MCF 10A (cell line): Measurements from ENCODE around the gene MRAP. TPM values are rescaled to one million over a fixed set of nuclear protein-coding genes. Genes with fewer than 3 reads are reported as not detected.

ENCODE experiments used
- BruUV-seq: library from RNA; stranded (reverse); fragments of 400-500 nt; replicated peaks from 2 replicates; lab custom pipeline; 2021; lab: Mats Ljungman, UMichigan
- CTCF ChIA-PET: fragments of 300-600 bp; sonication (Branson Sonifier 250); formaldehyde crosslinking; extraction: SDS; loops from one replicate; lab custom pipeline; 2021; ENCODE audit warnings: antibody characterized with exemption, inconsistent platforms; lab: Yijun Ruan, JAX
- POLR2A ChIA-PET: fragments of 300-600, 350-650 bp; sonication (Branson Sonifier 250); formaldehyde crosslinking; extraction: SDS; loops from one replicate; lab custom pipeline; 2020; ENCODE audit warnings: antibody characterized with exemption, inconsistent platforms; lab: Yijun Ruan, JAX
- DNase-seq: peaks from one replicate; pipeline ENCODE4 v3.0.0-alpha.2; 2018; ENCODE audit not compliant: unreplicated experiment
- H3K27ac Mint-ChIP-seq: one replicate; pipeline ENCODE4 v1.8.0; 2022; ENCODE audit warnings: mild to moderate bottlenecking, low read depth, mixed read lengths; ENCODE audit not compliant: unreplicated experiment
- H3K27me3 Mint-ChIP-seq: one replicate; pipeline ENCODE4 v1.8.0; 2022; ENCODE audit warnings: mixed read lengths; ENCODE audit not compliant: insufficient read depth, unreplicated experiment
- H3K36me3 Mint-ChIP-seq: one replicate; pipeline ENCODE4 v1.8.0; 2022; ENCODE audit warnings: mild to moderate bottlenecking, moderate library complexity, mixed read lengths; ENCODE audit not compliant: insufficient read depth, unreplicated experiment
- H3K4me1 Mint-ChIP-seq: one replicate; pipeline ENCODE4 v1.8.0; 2022; ENCODE audit warnings: mixed read lengths; ENCODE audit not compliant: insufficient read depth, unreplicated experiment
- H3K4me3 Mint-ChIP-seq: one replicate; pipeline ENCODE4 v1.8.0; 2022; ENCODE audit warnings: mild to moderate bottlenecking, moderate library complexity, mixed read lengths; ENCODE audit not compliant: unreplicated experiment
- H3K9me3 Mint-ChIP-seq: one replicate; pipeline ENCODE4 v1.8.0; 2022; ENCODE audit warnings: mixed read lengths; ENCODE audit not compliant: unreplicated experiment
- intact Hi-C: fragments of 100-400 bp; cut with micrococcal nuclease; formaldehyde crosslinking; loops from 2 replicates; pipeline ENCODE4 v1.14.1; 2022
- total RNA-seq: library from RNA; stranded (reverse); gene quantifications from 2 replicates; pipeline ENCODE4 v1.2.3, GENCODE V29; 2022
- TF ChIP-seq, protein P1 (sequence below): fragments of 200-600 bp; IDR thresholded peaks from one replicate; pipeline ENCODE4 v1.8.0; 2022; ENCODE audit warnings: antibody characterized with exemption, mild to moderate bottlenecking; ENCODE audit not compliant: unreplicated experiment

The MRAP gene
- total RNA-seq, 1 experiment from 2014 or later, result not detected

DNA sequence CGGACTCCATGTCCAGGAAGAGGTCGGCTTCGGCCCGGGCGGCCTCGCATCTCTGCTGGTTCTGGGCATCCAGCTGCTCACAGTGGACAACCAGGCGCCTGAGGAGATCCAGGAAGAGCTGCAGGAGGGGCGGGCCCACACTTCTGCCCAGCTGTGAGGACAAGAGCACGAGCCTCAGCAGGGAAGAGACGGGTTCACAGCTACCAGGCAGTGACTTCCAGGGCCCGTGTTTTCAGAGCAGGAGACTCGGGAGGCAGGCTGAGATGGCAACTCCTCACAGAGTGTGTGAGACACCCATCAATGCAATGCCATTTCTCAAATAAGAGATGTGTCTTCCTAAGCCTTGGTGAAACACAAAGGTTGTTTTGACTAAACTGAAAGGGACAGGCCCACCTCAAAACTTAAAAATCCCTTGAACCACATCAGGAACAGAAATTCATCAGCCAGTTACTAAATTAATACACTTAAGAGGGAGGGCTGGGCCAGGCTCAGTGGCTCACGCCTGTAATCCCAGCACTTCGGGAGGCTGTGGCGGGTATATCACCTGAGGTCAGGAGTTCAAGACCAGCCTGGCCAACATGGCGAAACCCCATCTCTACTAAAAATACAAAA lies 50.8 kb downstream of the MRAP start:
- ChIA-PET CTCF (interaction anchor here (0.8 to 1.0 kb wide), 2 partner anchors 11 to 252 kb away, joined by 3 read pairs; no protein-coding TSS in a partner anchor), POLR2A (no interaction called here)
- H3K27ac Mint-ChIP-seq, result no peak overlapping the region
- intact Hi-C loops, result no loop called here
- DNase-seq, result no peak
- no peaks in the 10 kb centered on the region for H3K27me3 Mint-ChIP-seq
- no peak overlapping the region for H3K4me3 Mint-ChIP-seq
- TF ChIP-seq, protein P1, sequence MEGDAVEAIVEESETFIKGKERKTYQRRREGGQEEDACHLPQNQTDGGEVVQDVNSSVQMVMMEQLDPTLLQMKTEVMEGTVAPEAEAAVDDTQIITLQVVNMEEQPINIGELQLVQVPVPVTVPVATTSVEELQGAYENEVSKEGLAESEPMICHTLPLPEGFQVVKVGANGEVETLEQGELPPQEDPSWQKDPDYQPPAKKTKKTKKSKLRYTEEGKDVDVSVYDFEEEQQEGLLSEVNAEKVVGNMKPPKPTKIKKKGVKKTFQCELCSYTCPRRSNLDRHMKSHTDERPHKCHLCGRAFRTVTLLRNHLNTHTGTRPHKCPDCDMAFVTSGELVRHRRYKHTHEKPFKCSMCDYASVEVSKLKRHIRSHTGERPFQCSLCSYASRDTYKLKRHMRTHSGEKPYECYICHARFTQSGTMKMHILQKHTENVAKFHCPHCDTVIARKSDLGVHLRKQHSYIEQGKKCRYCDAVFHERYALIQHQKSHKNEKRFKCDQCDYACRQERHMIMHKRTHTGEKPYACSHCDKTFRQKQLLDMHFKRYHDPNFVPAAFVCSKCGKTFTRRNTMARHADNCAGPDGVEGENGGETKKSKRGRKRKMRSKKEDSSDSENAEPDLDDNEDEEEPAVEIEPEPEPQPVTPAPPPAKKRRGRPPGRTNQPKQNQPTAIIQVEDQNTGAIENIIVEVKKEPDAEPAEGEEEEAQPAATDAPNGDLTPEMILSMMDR, result no peak
- no TSS peak for BruUV-seq
- peaks cover 85% of the 10 kb centered on the region for H3K36me3 Mint-ChIP-seq
- H3K4me1 Mint-ChIP-seq, result no peaks in the 10 kb centered on the region
- no peaks in the 10 kb centered on the region for H3K9me3 Mint-ChIP-seq

DNA sequence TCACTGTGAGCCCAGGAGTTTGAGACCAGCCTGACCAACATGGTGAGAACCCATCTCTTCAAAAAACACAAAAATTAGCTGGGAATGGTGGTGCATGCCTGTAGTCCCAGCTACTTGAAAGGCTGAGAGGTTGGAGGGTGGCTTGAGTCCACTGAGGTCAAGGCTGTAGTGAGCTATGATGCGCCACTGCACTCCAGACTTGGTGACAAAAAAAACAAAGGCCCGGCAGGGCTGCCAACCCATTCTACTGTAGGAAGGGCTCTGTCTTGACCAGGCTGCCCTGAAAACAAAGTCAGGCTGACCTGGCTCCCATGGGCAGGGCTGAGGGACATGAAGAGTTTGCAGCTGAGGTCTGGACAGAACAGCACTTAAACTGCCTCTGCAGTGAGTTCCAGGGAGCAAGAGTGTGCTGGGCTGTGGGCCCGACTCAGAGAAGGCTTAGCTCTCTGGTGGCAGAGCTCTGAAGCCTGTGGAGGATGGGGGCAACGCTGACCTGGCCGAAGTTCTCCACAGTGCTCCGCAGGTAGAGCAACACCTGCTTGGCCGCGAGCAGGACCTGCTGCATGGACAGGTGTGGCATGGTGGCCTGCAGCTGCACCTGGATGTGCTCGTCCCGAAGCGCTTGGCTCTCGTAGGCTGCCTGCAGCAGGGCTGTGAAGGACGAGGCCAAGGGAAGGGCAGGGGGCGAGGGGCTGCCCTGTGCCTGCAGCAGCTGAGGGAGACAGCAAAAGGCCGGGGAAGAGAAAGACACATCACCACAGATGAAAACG lies 51.7 kb downstream of the MRAP start:
- CTCF ChIA-PET, result interaction anchor here (0.8 to 1.0 kb wide), 2 partner anchors 10 to 251 kb away, joined by 3 read pairs; no protein-coding TSS in a partner anchor
- TF ChIP-seq, protein P1, result no peak
- no peaks in the 10 kb centered on the region for H3K4me1 Mint-ChIP-seq

DNA sequence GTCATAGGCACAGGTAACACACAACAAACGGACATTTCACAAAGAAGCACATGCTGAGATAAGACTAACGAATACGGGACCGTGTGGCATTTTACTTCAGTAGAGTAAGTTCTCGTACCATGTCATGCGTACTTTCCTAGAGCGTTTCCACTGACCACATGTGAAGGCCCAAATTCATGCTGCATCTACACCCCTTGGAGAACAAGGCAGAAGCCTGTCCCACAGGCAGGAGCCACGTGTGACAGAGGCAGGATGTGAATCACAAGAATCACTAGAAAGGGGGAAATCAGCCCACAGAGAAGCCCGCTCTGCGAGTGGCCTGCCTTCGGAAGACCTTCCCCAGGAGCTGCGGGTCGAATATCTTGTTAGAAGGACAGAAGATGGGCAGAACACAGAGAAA lies 52.3 kb downstream of the MRAP start:
- Mint-ChIP-seq H3K9me3 (no peaks in the 10 kb centered on the region), H3K4me1 (no peaks in the 10 kb centered on the region), H3K27me3 (no peaks in the 10 kb centered on the region), H3K27ac (no peak overlapping the region), H3K4me3 (no peak overlapping the region), H3K36me3 (peaks cover 85% of the 10 kb centered on the region)
- CTCF ChIA-PET, result interaction anchor here (1.5 kb wide), 1 partner anchor 10 kb away, joined by 4 read pairs; no protein-coding TSS in a partner anchor
- POLR2A ChIA-PET, result no interaction called here
- intact Hi-C loops, result no loop called here
- no peak for DNase-seq
- TF ChIP-seq, protein P1, result no peak
- BruUV-seq, result no TSS peak

More for the DNA sequence above, 51.7 kb downstream of the MRAP start:
- intact Hi-C loops, result no loop called here
- peaks cover 85% of the 10 kb centered on the region for H3K36me3 Mint-ChIP-seq
- no peak overlapping the region for H3K27ac Mint-ChIP-seq
- POLR2A ChIA-PET, result no interaction called here
- no peak for DNase-seq
- no peak overlapping the region for H3K4me3 Mint-ChIP-seq
- no peaks in the 10 kb centered on the region for H3K27me3 Mint-ChIP-seq
- BruUV-seq, result no TSS peak
- H3K9me3 Mint-ChIP-seq, result no peaks in the 10 kb centered on the region

DNA sequence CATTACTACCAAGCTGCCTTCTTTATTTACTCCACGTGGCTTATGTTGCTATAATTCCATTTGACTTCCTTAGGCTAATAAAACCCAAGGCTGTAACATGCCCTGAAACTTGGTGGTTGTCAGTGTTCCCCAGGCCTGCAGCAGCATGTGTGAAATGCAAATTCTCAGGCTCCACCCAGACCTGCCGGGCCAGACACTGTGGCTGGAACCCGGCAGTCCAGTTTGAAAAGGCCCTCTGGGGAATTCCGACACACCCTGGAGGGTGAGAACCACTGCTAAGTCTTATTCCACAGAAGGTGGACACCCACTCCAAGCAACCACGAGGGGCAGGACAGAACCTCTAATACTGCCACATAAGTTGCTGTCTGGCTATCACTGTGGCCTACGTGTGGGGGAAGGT lies 52.8 kb downstream of the MRAP start:
- Mint-ChIP-seq H3K27ac (peak overlapping the region; percentile 16), H3K4me3 (no peak overlapping the region), H3K4me1 (no peaks in the 10 kb centered on the region), H3K9me3 (no peaks in the 10 kb centered on the region), H3K27me3 (no peaks in the 10 kb centered on the region), H3K36me3 (peaks cover 85% of the 10 kb centered on the region)
- DNase-seq, result peak; percentile 5
- TF ChIP-seq, protein P1, result no peak
- no TSS peak for BruUV-seq
- intact Hi-C loops, result no loop called here
- CTCF ChIA-PET, result interaction anchor here (1.5 kb wide), 1 partner anchor 9 kb away, joined by 4 read pairs; no protein-coding TSS in a partner anchor
- POLR2A ChIA-PET, result no interaction called here
